Small intestine (tissue), 7 donors: ENCODE data around the gene OTOS. TPM values are rescaled to one million over a fixed set of nuclear protein-coding genes. Genes with fewer than 3 reads are reported as not detected.

ENCODE experiments used
- DNase-seq, 2 donors: peaks; one replicate each; pipeline versions ENCODE4 v3.0.0 to v3.0.0-alpha.2; 2013
- FAIRE-seq: peaks from 2 replicates; lab custom pipeline; 2012; peaks lifted over from hg19 to GRCh38; lab: Jason Lieb, UNC
- H3K27ac ChIP-seq, 3 donors: one replicate each; pipeline ENCODE4 v1.5.1; 2013; ENCODE audit warnings: low read length in 2 of 3, mild to moderate bottlenecking in 2 of 3, control low read depth in 1 of 3, inconsistent platforms in 1 of 3, low read depth in 1 of 3, moderate library complexity in 1 of 3
- H3K27me3 ChIP-seq, 3 donors: one replicate each; pipeline ENCODE4 v1.6.1; 2013; ENCODE audit warnings: low read length in 3 of 3, inconsistent platforms in 1 of 3; ENCODE audit not compliant: control insufficient read depth in 3 of 3, insufficient read depth in 3 of 3
- H3K36me3 ChIP-seq, 3 donors: one replicate each; pipeline ENCODE4 v1.6.1; 2013; ENCODE audit warnings: low read length in 3 of 3, inconsistent platforms in 1 of 3, low read depth in 1 of 3, mild to moderate bottlenecking in 1 of 3, moderate library complexity in 1 of 3; ENCODE audit not compliant: control insufficient read depth in 3 of 3, insufficient read depth in 2 of 3
- H3K4me1 ChIP-seq, 3 donors: one replicate each; pipeline ENCODE4 v1.6.1; 2013; ENCODE audit warnings: low read length in 2 of 3, inconsistent platforms in 1 of 3, low read depth in 1 of 3, mild to moderate bottlenecking in 1 of 3, moderate library complexity in 1 of 3; ENCODE audit not compliant: control insufficient read depth in 3 of 3, insufficient read depth in 2 of 3
- H3K4me3 ChIP-seq, 3 donors: one replicate each; pipeline ENCODE4 v1.5.1; 2013; ENCODE audit warnings: low read length in 3 of 3, control low read depth in 1 of 3, inconsistent platforms in 1 of 3, low read depth in 1 of 3, mild to moderate bottlenecking in 1 of 3, moderate library complexity in 1 of 3
- H3K9me3 ChIP-seq, 2 donors: one replicate each; pipeline ENCODE4 v1.6.1; 2013; ENCODE audit warnings: low read depth in 1 of 2, low read length in 1 of 2; ENCODE audit not compliant: control insufficient read depth in 2 of 2, insufficient read depth in 1 of 2
- WGBS, 3 donors: extraction: QIAGEN DNeasy Blood & Tissue Kit; methylation state at CpG; one replicate each; pipeline ENCODE4 v1.1.7; 2013; 5-methylcytosine and 5-hydroxymethylcytosine counted together
- polyA plus RNA-seq, 4 donors: library from polyadenylated mRNA; stranded (reverse) in 3 of 4; unstranded in 1 of 4; fragments of 200-250 nt in 3 of 4; fragments of 120-200 nt in 1 of 4; gene quantifications; one replicate each; pipeline versions ENCODE4 v1.2.1 to v1.2.3, GENCODE V29; 2013
- donor health status: healthy with polysubstance abuse.
- donor health status: control.
- donor health status: control.
- donor health status: Bipolar disorder and iron deficiency.
- donor health status: healthy.

OTOS gene
- polyA plus RNA-seq, 4 donors, result not detected

DNA sequence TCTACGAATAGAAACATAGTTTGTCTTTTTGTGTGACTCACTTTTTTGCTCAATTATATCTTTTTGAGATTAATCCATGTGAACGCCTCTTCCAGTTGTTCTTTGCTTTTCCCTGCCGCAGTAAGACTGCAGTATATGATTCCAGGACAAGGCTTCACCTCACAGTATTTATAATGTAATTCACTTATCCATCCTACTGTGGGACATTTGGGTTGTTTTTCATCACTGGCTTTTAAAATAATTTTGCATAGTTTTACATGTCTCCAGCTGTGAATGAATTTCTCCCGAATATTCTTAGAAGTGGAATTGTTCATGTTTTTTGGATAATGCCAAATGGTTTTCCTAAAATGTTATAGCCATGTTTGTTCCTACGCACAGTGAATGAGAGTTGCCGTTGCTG is 26.2 kb downstream of the OTOS start:
- Histone ChIP-seq H3K36me3 (no peaks in the 10 kb centered on the region), H3K27me3 (peaks cover 0 to 2% (median 0%) of the 10 kb centered on the region in 3 donors), H3K4me1 (no peaks in the 10 kb centered on the region), H3K9me3 (peaks cover 0 to 4% of the 10 kb centered on the region in 2 donors), H3K4me3 (no peak overlapping the region), H3K27ac (no peak overlapping the region)
- WGBS, 3 donors, result 72 to 86% (median 83%) methylated on average over 6 of the region's 6 CpGs
- FAIRE-seq (no peak), DNase-seq (no peak)

- no peaks in the 10 kb centered on the region for H3K27me3 ChIP-seq
- FAIRE-seq, result no peak
- WGBS, 3 donors, result 21 to 32% (median 23%) methylated on average over 5 of the region's 5 CpGs
- no peaks in the 10 kb centered on the region for H3K36me3 ChIP-seq
- H3K4me3 ChIP-seq, result no peak overlapping the region
- H3K27ac ChIP-seq, result no peak overlapping the region
- no peaks in the 10 kb centered on the region for H3K9me3 ChIP-seq
- no peak for DNase-seq
- no peaks in the 10 kb centered on the region for H3K4me1 ChIP-seq
These were observed 27.4 kb downstream of the OTOS start for GRCh38 chr2:240112914-240113690.

GRCh38 chr2:240111253-240111652 is 29.2 kb downstream of the OTOS start:
- no peak overlapping the region for H3K27ac ChIP-seq
- H3K4me1 ChIP-seq, result no peaks in the 10 kb centered on the region
- H3K4me3 ChIP-seq, result no peak overlapping the region
- H3K9me3 ChIP-seq, result no peaks in the 10 kb centered on the region
- H3K36me3 ChIP-seq, result no peaks in the 10 kb centered on the region
- no peak for FAIRE-seq
- 59 to 63% (median 63%) methylated on average over 10 of the region's 10 CpGs for WGBS, 3 donors
- H3K27me3 ChIP-seq, result peaks cover 0 to 5% (median 0%) of the 10 kb centered on the region in 3 donors
- no peak for DNase-seq

GRCh38 chr2:240109386-240109785 is 31.1 kb downstream of the OTOS start:
- DNase-seq (no peak), FAIRE-seq (no peak)
- no peaks in the 10 kb centered on the region for H3K4me1 ChIP-seq
- H3K36me3 ChIP-seq, result no peaks in the 10 kb centered on the region
- H3K27me3 ChIP-seq, result peaks cover 0 to 5% (median 0%) of the 10 kb centered on the region in 3 donors
- 71 to 77% (median 74%) methylated on average over 11 of the region's 11 CpGs for WGBS, 3 donors
- no peak overlapping the region for H3K27ac ChIP-seq
- no peak overlapping the region for H3K4me3 ChIP-seq
- no peaks in the 10 kb centered on the region for H3K9me3 ChIP-seq

- Histone ChIP-seq H3K9me3 (no peaks in the 10 kb centered on the region), H3K4me3 (no peak overlapping the region), H3K4me1 (no peaks in the 10 kb centered on the region), H3K27me3 (peaks cover 0 to 5% (median 0%) of the 10 kb centered on the region in 3 donors), H3K36me3 (no peaks in the 10 kb centered on the region), H3K27ac (no peak overlapping the region)
- DNase-seq, result no peak
- 64 to 76% (median 72%) methylated on average over 6 of the region's 6 CpGs for WGBS, 3 donors
- FAIRE-seq, result no peak
These were observed 33.0 kb downstream of the OTOS start for GRCh38 chr2:240107477-240107796.

DNA sequence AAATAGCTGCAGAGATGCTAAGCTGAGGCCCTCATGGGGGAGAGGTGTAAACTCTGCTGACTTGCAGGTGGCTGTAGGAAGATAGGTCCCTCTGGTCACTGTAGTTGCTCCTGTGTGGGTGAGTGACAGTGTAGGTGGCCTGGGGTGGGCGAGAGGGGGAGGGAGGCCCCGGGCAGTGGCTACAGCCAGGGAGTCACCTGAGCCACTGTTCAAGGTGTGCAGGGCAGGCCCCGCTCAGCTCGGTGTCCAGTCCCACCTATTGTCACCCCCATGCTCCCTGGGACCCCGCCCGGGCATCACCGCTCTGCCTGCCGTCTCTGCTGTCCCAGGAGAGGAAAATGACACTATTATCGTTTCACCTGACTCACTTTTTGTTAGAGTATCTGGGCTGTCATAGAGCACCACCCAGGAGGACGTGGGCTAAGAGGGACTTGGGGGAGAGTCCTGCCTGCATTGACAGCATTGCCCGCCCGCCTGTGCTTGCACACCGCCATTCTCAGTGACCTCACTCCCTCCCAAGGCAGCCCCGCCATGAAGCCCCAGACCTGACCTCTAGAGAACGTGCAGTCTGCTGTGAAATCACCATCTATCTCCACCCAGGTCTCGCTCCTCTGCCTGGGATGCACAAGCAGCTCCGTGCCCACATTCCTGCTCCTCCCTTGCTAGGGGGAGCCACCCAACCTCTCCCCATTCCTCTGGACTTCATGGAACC is 33.5 kb downstream of the OTOS start:
- 65 to 73% (median 67%) methylated on average over 16 to 17 of the region's 17 CpGs for WGBS, 3 donors
- no peak for DNase-seq
- Histone ChIP-seq H3K27ac (no peak overlapping the region), H3K27me3 (peaks cover 0 to 5% (median 0%) of the 10 kb centered on the region in 3 donors), H3K36me3 (no peaks in the 10 kb centered on the region), H3K4me1 (no peaks in the 10 kb centered on the region), H3K9me3 (no peaks in the 10 kb centered on the region), H3K4me3 (no peak overlapping the region)
- FAIRE-seq, result no peak

DNA sequence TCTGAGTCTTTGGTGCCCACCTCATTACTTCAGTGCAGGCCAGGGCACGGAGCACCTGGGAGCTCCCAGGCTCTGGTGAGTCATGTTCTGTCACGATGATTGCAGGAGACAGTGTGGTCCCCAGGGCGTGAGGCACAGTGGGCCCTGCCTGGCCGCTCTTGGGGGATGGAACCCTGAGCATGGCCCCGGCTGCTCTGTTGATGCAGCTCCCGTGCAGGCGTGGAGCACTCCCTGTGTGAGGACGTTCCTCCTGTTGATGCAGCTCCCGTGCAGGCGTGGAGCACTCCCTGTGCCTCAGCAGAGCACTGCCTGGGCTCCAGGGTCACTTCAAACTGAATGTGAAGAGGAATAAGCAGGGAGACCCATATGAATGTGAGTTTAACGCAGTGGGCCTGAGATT is 34.5 kb downstream of the OTOS start:
- FAIRE-seq (no peak), DNase-seq (no peak)
- no peaks in the 10 kb centered on the region for H3K36me3 ChIP-seq
- H3K27me3 ChIP-seq, result peaks cover 0 to 5% (median 0%) of the 10 kb centered on the region in 3 donors
- no peaks in the 10 kb centered on the region for H3K4me1 ChIP-seq
- H3K9me3 ChIP-seq, result no peaks in the 10 kb centered on the region
- WGBS, 3 donors, result 66 to 74% (median 67%) methylated on average over 11 of the region's 11 CpGs
- H3K4me3 ChIP-seq, result no peak overlapping the region
- H3K27ac ChIP-seq, result no peak overlapping the region

GRCh38 chr2:240103136-240103535 is 37.3 kb downstream of the OTOS start:
- no peaks in the 10 kb centered on the region for H3K9me3 ChIP-seq
- no peak for FAIRE-seq
- WGBS, 3 donors, result 77 to 86% (median 83%) methylated on average over 4 of the region's 4 CpGs

More at GRCh38 chr2:240103136-240103535, 37.3 kb downstream of the OTOS start:
- Histone ChIP-seq H3K27ac (no peak overlapping the region), H3K4me1 (no peaks in the 10 kb centered on the region), H3K27me3 (peaks cover 0 to 7% (median 0%) of the 10 kb centered on the region in 3 donors), H3K4me3 (no peak overlapping the region), H3K36me3 (no peaks in the 10 kb centered on the region)
- DNase-seq, result no peak
